Stimulated activated CD8-positive, alpha-beta memory T cell treated with anti-CD3 and anti-CD28 coated beads, Interleukin-7, amount 100 ng/mL, for 4 hours (primary cell): ENCODE measurements around the gene ENTR1.

Experiments
- DNase-seq, 2 donors: peaks; one replicate each; pipeline ENCODE4 v3.0.0-alpha.2; 2020; ENCODE audit warnings: low read depth in 2 of 2

The ENTR1 gene

GRCh38 chr9:136410500-136411287 is at the start of gene ENTR1, which contains the start of gene PMPCA:
TSS of gene ENTR1 (minus strand) at chr9:136410614. CDS start at chr9:136410397, 217 bp downstream.
TSS of gene PMPCA (plus strand) at chr9:136410658. CDS start at chr9:136410669, 11 bp downstream.
- peak; percentile 94 for DNase-seq

GRCh38 chr9:136459425-136459824 is 49.0 kb upstream of the ENTR1 start:
- no peak for DNase-seq

GRCh38 chr9:136457326-136457725 is 46.9 kb upstream of the ENTR1 start:
- DNase-seq: no peak

GRCh38 chr9:136456258-136456657 is 45.8 kb upstream of the ENTR1 start:
- DNase-seq: no peak

- DNase-seq: no peak
These were observed 44.9 kb upstream of the ENTR1 start for GRCh38 chr9:136455043-136456002.

GRCh38 chr9:136454026-136454796 is 43.8 kb upstream of the ENTR1 start:
- no peak for DNase-seq

GRCh38 chr9:136453326-136453725 is 42.9 kb upstream of the ENTR1 start:
- no peak for DNase-seq

- no peak for DNase-seq
These were observed 40.9 kb upstream of the ENTR1 start for GRCh38 chr9:136451221-136451877.

GRCh38 chr9:136448655-136449054 is 38.2 kb upstream of the ENTR1 start:
- DNase-seq: no peak

- no peak for DNase-seq
These were observed 36.9 kb upstream of the ENTR1 start for GRCh38 chr9:136447173-136447778.

GRCh38 chr9:136445799-136446198 is 35.4 kb upstream of the ENTR1 start:
- no peak for DNase-seq

GRCh38 chr9:136444102-136444501 is 33.7 kb upstream of the ENTR1 start:
- no peak for DNase-seq

- no peak for DNase-seq
These were observed 33.3 kb upstream of the ENTR1 start for GRCh38 chr9:136443687-136444086.

- no peak for DNase-seq
These were observed 32.7 kb upstream of the ENTR1 start for GRCh38 chr9:136443087-136443486.

GRCh38 chr9:136442265-136442664 is 31.9 kb upstream of the ENTR1 start:
- DNase-seq: no peak

GRCh38 chr9:136441681-136442245 is 31.3 kb upstream of the ENTR1 start:
- DNase-seq: no peak

GRCh38 chr9:136441191-136441680 is 30.8 kb upstream of the ENTR1 start:
- no peak for DNase-seq

GRCh38 chr9:136439481-136440408 is 29.3 kb upstream of the ENTR1 start, which contains the start of gene INPP5E:
TSS of gene INPP5E (minus strand) at chr9:136439845. CDS start at chr9:136439419, 426 bp downstream.
- peak; percentile 37 to 72 for DNase-seq
